GM23338 (cell line): Measurements from ENCODE around the gene ASCL2.

Experiments
- CREB1 ChIP-seq: fragments of 250-450 bp; sonication (Bioruptor Pico); IDR thresholded peaks from 2 replicates; pipeline ENCODE4 v1.5.0; 2020; ENCODE audit warnings: low read depth, mild to moderate bottlenecking, moderate library complexity
- CTCF ChIP-seq, 2 experiments: fragments of 200-600 bp in 1 of 2; sonication (generic) in 1 of 2; conservative IDR thresholded peaks; 2 replicates each; pipeline versions ENCODE4 v1.5.1 to v1.6.1; 2016 to 2017; ENCODE audit warnings: antibody characterized with exemption in 2 of 2, low read depth in 2 of 2, mild to moderate bottlenecking in 2 of 2, moderate library complexity in 1 of 2
- EZH2phosphoT487 ChIP-seq: fragments of 200-600 bp; sonication (generic); IDR thresholded peaks from one replicate; pipeline ENCODE4 v1.8.1; 2018; ENCODE audit warnings: antibody characterized with exemption; ENCODE audit not compliant: unreplicated experiment
- POLR2AphosphoS5 ChIP-seq: IDR thresholded peaks from 2 replicates; pipeline ENCODE4 v1.6.1; 2016; ENCODE audit warnings: antibody characterized with exemption, low read depth

GRCh38 chr11:2275334-2276279 is 5.2 kb upstream of the ASCL2 start:
- TF ChIP-seq EZH2phosphoT487 (no peak), CTCF (conservative IDR thresholded peaks at IDR 0.05; ENCODE audit: low read depth in 2 of 2) (no peak), POLR2AphosphoS5 (no peak), CREB1 (CRISPR knock-in tag) (no peak)
